MM.1S (cell line): ENCODE measurements around the gene FARS2.

Experiments
- EZH2phosphoT487 ChIP-seq: fragments of 300-600 bp; sonication (generic); IDR thresholded peaks from 2 replicates; pipeline ENCODE4 v1.6.1; 2018; ENCODE audit warnings: antibody characterized with exemption, low read length
- TF ChIP-seq, protein P1 (sequence below): fragments of 300-600 bp; sonication (generic); IDR thresholded peaks from 2 replicates; pipeline ENCODE4 v1.5.1; 2016; ENCODE audit warnings: antibody characterized with exemption, low read length, mixed read lengths

DNA sequence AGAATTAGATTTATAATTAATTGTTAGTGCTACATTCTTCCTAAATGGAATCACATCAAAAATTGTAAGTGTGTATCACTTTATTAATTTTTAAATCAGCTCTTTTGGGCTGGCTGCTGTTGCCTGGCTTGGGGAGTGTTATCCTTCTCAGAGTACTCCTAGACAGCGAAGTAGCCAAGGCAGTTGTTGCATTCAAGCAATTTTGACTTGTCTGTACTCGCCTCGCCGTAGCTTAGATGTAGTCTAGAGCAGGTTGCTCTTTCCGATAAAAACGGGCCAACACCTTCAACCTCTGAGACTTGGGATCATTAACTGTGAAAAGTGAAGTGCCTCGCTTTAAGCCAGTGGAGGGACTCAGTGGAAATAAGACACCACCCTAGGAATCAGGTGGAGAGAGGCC lies 151.3 kb downstream of the FARS2 start:
- TF ChIP-seq, protein P1, sequence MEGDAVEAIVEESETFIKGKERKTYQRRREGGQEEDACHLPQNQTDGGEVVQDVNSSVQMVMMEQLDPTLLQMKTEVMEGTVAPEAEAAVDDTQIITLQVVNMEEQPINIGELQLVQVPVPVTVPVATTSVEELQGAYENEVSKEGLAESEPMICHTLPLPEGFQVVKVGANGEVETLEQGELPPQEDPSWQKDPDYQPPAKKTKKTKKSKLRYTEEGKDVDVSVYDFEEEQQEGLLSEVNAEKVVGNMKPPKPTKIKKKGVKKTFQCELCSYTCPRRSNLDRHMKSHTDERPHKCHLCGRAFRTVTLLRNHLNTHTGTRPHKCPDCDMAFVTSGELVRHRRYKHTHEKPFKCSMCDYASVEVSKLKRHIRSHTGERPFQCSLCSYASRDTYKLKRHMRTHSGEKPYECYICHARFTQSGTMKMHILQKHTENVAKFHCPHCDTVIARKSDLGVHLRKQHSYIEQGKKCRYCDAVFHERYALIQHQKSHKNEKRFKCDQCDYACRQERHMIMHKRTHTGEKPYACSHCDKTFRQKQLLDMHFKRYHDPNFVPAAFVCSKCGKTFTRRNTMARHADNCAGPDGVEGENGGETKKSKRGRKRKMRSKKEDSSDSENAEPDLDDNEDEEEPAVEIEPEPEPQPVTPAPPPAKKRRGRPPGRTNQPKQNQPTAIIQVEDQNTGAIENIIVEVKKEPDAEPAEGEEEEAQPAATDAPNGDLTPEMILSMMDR, result no peak
- TF ChIP-seq EZH2phosphoT487, result no peak
